Measurements from ENCODE around the gene FZD1. TPM values are rescaled to one million over a fixed set of nuclear protein-coding genes. Genes with fewer than 3 reads are reported as not detected.

FZD1 gene
- total and polyA plus RNA-seq, 2 of the 8 experiments (the other 6 are each of a cell fraction or from before 2014, with no cell fraction given) = 0.62 to 0.91 TPM

DNA sequence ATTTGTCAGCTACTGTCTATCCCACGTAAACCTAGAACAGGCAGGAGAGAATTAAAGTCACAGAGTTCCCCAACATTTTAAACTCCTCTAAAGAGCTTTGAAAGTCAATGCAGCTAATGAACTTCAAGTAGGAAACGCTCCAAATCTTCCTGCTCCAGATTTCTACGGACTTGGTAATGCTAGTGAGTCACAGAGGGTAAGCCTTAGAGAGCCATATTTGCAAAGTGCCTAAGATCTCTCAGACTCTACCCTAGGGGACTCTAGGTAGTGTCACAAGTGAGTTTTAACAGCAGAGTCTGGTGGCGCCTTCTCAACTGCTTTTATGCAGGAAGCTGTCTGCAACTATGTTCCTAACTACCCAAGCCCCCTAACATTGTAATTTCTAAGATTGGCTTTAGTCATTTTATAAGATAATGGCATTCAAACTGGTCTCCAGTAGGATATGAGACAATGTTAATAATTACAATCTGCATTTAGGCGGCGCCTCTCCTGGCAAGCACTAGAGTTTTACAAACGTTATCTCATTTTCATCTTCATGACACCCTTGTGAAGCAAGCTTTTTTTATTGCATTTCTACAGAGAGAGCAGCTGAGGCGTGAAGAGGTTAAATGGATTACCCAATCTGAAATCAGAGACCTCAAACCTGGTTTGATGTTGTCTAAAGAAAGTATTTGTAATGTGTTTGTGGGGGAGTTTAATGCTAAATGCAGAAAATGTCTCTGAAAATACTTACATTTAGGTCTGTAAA, 22.0 kb upstream of the FZD1 start:
- Histone ChIP-seq H3K9ac (replicated peaks in 1 of 4; ENCODE audit: extremely low read depth in 1 of 4, low read depth in 3 of 4, low read length in 3 of 4) (no peak overlapping the region), H2BK5ac (ENCODE audit: low read depth, low read length) (no peak overlapping the region), H2BK15ac (ENCODE audit: low read length) (no peak overlapping the region), H4K5ac (ENCODE audit: insufficient read length, low read depth, low read length) (no peak overlapping the region), H3K4me1 (replicated peaks in 1 of 4; ENCODE audit: control insufficient read depth in 3 of 4, insufficient read depth in 4 of 4, low read length in 3 of 4) (no peaks in the 10 kb centered on the region), H3K23me2 (ENCODE audit: low read depth, low read length) (no peaks in the 10 kb centered on the region), H3K14ac (ENCODE audit: insufficient read length) (no peak overlapping the region), H3K27me3 (replicated peaks in 1 of 4; ENCODE audit: control insufficient read depth in 3 of 4, extremely low read depth in 1 of 4, insufficient read depth in 3 of 4, low read length in 3 of 4) (no peaks in the 10 kb centered on the region), H3K56ac (replicated peaks; ENCODE audit: insufficient read length, low read depth, low read length) (no peak overlapping the region), H3K18ac (ENCODE audit: extremely low read depth, low read length) (no peak overlapping the region), H2BK120ac (replicated peaks; ENCODE audit: low read depth, low read length) (no peak overlapping the region), H4K91ac (replicated peaks; ENCODE audit: insufficient read length, low read length) (no peak overlapping the region), H2BK20ac (ENCODE audit: low read length) (no peak overlapping the region), H3K4ac (replicated peaks; ENCODE audit: insufficient read length, low read depth, low read length) (no peak overlapping the region), H4K20me1 (replicated peaks in 1 of 2; ENCODE audit: control insufficient read depth in 1 of 2, insufficient read depth in 2 of 2, low read length in 2 of 2) (no peaks in the 10 kb centered on the region), H3K4me3 (ENCODE audit: extremely low read depth in 1 of 4, insufficient read depth in 2 of 4, low read depth in 3 of 4, low read length in 4 of 4) (no peak overlapping the region), H3K9me3 (ENCODE audit: insufficient read depth in 2 of 2, low read depth in 1 of 2, low read length in 1 of 2) (no peaks in the 10 kb centered on the region), H2BK12ac (ENCODE audit: low read depth, low read length) (no peak overlapping the region), H4K8ac (ENCODE audit: extremely low read depth, insufficient read depth, low read length) (no peak overlapping the region), H3K79me1 (ENCODE audit: low read depth, low read length) (no peaks in the 10 kb centered on the region; the same call in 1 of the 2 replicates), H3K4me2 (ENCODE audit: insufficient read depth in 1 of 2, low read depth in 2 of 2, low read length in 2 of 2) (no peak overlapping the region), H3K23ac (ENCODE audit: insufficient read length) (no peak overlapping the region), H2AFZ (ENCODE audit: low read length) (no peak overlapping the region), H2AK5ac (ENCODE audit: low read depth, low read length) (no peak overlapping the region), H3K79me2 (ENCODE audit: control insufficient read depth in 1 of 2, insufficient read depth in 2 of 2, low read length in 2 of 2) (no peaks in the 10 kb centered on the region), H3K36me3 (ENCODE audit: control insufficient read depth in 2 of 4, insufficient read depth in 4 of 4, low read length in 3 of 4) (no peaks in the 10 kb centered on the region), H3K27ac (ENCODE audit: low read depth, low read length) (no peak overlapping the region)
- 92% methylated on average over 8 of the region's 8 CpGs; no CpG with 5 or more reads in 1 of the 2 experiments for WGBS, 2 experiments (ENCODE audit: extremely low coverage in 1 of 2, insufficient coverage in 1 of 2, insufficient read length in 1 of 2, insufficient replicate concordance in 2 of 2, low coverage in 1 of 2, low lambda C conversion rate in 2 of 2, missing lambda C conversion rate in 1 of 2)
- ChIA-PET POLR2A (ENCODE audit: partially characterized antibody) (no interaction called here), CTCF (ENCODE audit: partially characterized antibody) (no interaction called here)
- no peak for DNase-seq (ENCODE audit: low read depth in 1 of 2, low spot score in 2 of 2)
- FAIRE-seq = no peak
- no peak for TF ChIP-seq JUN (IDR thresholded peaks at IDR 0.05; ENCODE audit: low read depth, low read length)
- TF ChIP-seq SUZ12 (IDR thresholded peaks at IDR 0.05; ENCODE audit: low read length) = no peak
- no peak for TF ChIP-seq GABPA (IDR thresholded peaks at IDR 0.05; ENCODE audit: borderline replicate concordance, insufficient read depth, low read length)
- TF ChIP-seq, protein P1, sequence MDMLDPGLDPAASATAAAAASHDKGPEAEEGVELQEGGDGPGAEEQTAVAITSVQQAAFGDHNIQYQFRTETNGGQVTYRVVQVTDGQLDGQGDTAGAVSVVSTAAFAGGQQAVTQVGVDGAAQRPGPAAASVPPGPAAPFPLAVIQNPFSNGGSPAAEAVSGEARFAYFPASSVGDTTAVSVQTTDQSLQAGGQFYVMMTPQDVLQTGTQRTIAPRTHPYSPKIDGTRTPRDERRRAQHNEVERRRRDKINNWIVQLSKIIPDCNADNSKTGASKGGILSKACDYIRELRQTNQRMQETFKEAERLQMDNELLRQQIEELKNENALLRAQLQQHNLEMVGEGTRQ (IDR thresholded peaks at IDR 0.05; ENCODE audit: low read length) = no peak
- no peak for TF ChIP-seq RXRA (IDR thresholded peaks at IDR 0.05; ENCODE audit: insufficient read depth, low read depth, low read length)
- TF ChIP-seq RFX5 (IDR thresholded peaks at IDR 0.05; ENCODE audit: borderline replicate concordance, low read depth, low read length) = no peak
- TF ChIP-seq SIN3A (conservative IDR thresholded peaks at IDR 0.05 in 1 of 2, IDR thresholded peaks at IDR 0.05 in 1 of 2; ENCODE audit: low read depth in 1 of 2, low read length in 2 of 2) = no peak
